ENCODE data around the gene RNF166.

Gene RNF166

GRCh38 chr16:88687254-88687576 lies 19.0 kb downstream of the RNF166 start:
- no peak for TF ChIP-seq JUND (IDR thresholded peaks at IDR 0.05; ENCODE audit: low read depth)
- DNase-seq (ENCODE audit: low read depth in 1 of 2, low spot score in 1 of 2): no peak
- in situ Hi-C loops (cut with HindIII; ENCODE audit: low pct_unique_long_range_greater_than_20kb, low sequenced_read_pairs): no loop called here

GRCh38 chr16:88686439-88687253 lies 19.6 kb downstream of the RNF166 start, which contains the start of gene SNAI3:
TSS of gene SNAI3 (minus strand) at chr16:88686507. CDS start at chr16:88686406, 101 bp downstream.
- peak; percentile 96 to 97 for DNase-seq (ENCODE audit: low read depth in 1 of 2, low spot score in 1 of 2)
- TF ChIP-seq JUND (IDR thresholded peaks at IDR 0.05; ENCODE audit: low read depth): no peak
- in situ Hi-C loops (cut with HindIII; ENCODE audit: low pct_unique_long_range_greater_than_20kb, low sequenced_read_pairs): no loop called here

DNA sequence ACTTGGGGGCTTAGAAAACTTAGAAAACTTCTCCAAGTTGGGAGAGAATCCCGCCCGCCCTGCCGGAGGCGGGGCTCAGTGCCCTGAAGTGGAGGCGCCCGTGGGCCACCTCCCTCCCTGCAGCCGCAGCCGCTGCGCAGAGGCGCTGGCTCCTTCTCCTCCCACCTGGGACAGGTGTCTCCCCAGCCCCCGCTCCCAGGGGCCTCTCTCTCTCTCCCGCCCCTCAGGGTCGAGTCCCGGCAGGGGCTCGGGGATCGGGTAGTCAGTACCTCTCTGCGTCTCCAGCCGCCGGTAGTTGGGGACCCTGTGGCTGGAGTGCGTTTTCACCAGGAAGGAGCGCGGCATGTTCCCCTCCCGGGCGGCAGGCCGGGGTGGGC lies 20.2 kb downstream of the RNF166 start:
- TF ChIP-seq JUND (IDR thresholded peaks at IDR 0.05; ENCODE audit: low read depth): no peak
- in situ Hi-C loops (cut with HindIII; ENCODE audit: low pct_unique_long_range_greater_than_20kb, low sequenced_read_pairs): no loop called here
- peak; percentile 80 to 84 for DNase-seq (ENCODE audit: low read depth in 1 of 2, low spot score in 1 of 2)

- no peak for TF ChIP-seq JUND (IDR thresholded peaks at IDR 0.05; ENCODE audit: low read depth)
- peak in 1 of 2 experiments; percentile 31 for DNase-seq (ENCODE audit: low read depth in 1 of 2, low spot score in 1 of 2)
- in situ Hi-C loops (cut with HindIII; ENCODE audit: low pct_unique_long_range_greater_than_20kb, low sequenced_read_pairs): no loop called here
These were observed 20.8 kb downstream of the RNF166 start for GRCh38 chr16:88685156-88686061.

DNA sequence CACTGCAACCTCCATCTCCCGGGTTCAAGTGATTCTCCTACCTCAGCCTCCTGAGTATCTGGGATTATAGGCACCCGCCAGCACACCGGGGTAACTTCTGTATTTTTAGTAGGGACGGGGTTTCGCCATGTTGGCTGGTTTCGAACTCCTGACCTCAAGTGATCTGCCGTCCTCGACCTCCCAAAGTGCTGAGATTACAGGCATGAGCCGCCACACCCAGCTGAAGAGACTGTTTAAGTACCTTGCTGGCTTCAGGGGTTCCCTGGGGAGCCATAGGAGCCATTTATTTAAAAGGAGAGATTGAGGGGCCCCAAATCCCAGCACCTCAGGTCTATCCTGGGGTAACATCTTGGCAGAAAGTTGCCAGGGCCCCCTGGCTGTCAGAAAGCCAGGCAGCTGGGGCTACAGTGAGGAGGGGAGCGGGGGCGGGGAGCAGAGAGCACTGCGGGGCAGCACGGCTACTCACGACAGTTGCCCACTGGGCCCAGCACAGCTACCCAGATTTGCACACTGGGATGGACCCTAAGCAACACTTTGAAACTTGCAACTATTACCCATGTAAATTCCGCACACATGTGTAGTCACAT lies 21.5 kb downstream of the RNF166 start:
- in situ Hi-C loops (cut with HindIII; ENCODE audit: low pct_unique_long_range_greater_than_20kb, low sequenced_read_pairs): no loop called here
- TF ChIP-seq JUND (IDR thresholded peaks at IDR 0.05; ENCODE audit: low read depth): no peak
- DNase-seq (ENCODE audit: low read depth in 1 of 2, low spot score in 1 of 2): no peak

- in situ Hi-C loops (cut with HindIII; ENCODE audit: low pct_unique_long_range_greater_than_20kb, low sequenced_read_pairs): no loop called here
- no peak for TF ChIP-seq JUND (IDR thresholded peaks at IDR 0.05; ENCODE audit: low read depth)
- no peak for DNase-seq (ENCODE audit: low read depth in 1 of 2, low spot score in 1 of 2)
These were observed 24.3 kb downstream of the RNF166 start for GRCh38 chr16:88681709-88682451.

DNA sequence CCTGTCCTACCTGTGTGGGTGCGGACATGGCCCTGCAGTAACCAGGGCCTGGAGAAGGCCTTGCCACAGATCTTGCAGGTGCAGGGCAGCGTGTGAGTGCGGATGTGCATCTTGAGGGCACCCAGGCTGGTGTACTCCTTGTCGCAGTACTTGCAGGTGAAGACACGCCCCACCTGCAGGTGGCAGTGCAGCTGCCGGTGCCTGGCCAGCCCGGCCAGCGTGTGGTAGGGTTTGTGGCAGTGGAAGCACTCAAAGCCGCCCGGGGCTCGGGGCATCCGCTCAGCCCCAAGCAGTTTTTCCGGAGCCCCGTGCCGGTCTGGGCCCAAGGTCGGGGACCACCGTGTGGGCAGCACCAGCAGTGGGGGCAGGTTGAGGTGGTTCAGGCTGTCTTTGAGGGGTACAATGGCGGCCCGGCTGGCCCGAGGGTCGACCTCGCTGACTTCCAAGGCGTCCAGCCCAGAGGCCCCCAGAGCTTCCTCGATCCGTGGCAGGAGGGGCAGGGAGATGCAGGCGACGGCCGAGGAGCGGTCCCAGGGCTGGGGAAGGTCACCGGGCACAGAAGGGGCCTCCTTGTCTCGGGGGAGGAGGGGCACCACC lies 25.0 kb downstream of the RNF166 start:
- in situ Hi-C loops (cut with HindIII; ENCODE audit: low pct_unique_long_range_greater_than_20kb, low sequenced_read_pairs): no loop called here
- peak; percentile 83 to 90 for DNase-seq (ENCODE audit: low read depth in 1 of 2, low spot score in 1 of 2)
- TF ChIP-seq JUND (IDR thresholded peaks at IDR 0.05; ENCODE audit: low read depth): no peak

GRCh38 chr16:88680554-88681083 lies 25.6 kb downstream of the RNF166 start:
- no peak for TF ChIP-seq JUND (IDR thresholded peaks at IDR 0.05; ENCODE audit: low read depth)
- in situ Hi-C loops (cut with HindIII; ENCODE audit: low pct_unique_long_range_greater_than_20kb, low sequenced_read_pairs): no loop called here
- no peak for DNase-seq (ENCODE audit: low read depth in 1 of 2, low spot score in 1 of 2)

GRCh38 chr16:88678224-88678979 lies 27.8 kb downstream of the RNF166 start:
- no peak for DNase-seq (ENCODE audit: low read depth in 1 of 2, low spot score in 1 of 2)
- no peak for TF ChIP-seq JUND (IDR thresholded peaks at IDR 0.05; ENCODE audit: low read depth)
- in situ Hi-C loops (cut with HindIII; ENCODE audit: low pct_unique_long_range_greater_than_20kb, low sequenced_read_pairs): no loop called here

- TF ChIP-seq JUND (IDR thresholded peaks at IDR 0.05; ENCODE audit: low read depth): no peak
- DNase-seq (ENCODE audit: low read depth in 1 of 2, low spot score in 1 of 2): no peak
- in situ Hi-C loops (cut with HindIII; ENCODE audit: low pct_unique_long_range_greater_than_20kb, low sequenced_read_pairs): no loop called here
These were observed 28.5 kb downstream of the RNF166 start for GRCh38 chr16:88677721-88678120.

Measured in T47D (cell line).